ENCODE data around the gene FAM222B. TPM values are rescaled to one million over a fixed set of nuclear protein-coding genes. Genes with fewer than 3 reads are reported as not detected.

FAM222B gene
- total and polyA plus RNA-seq, 9 of the 15 experiments (the other 6 are each of a cell fraction or from before 2014, with no cell fraction given): 4.0 to 34.6 (median 7.5) TPM

- TF ChIP-seq, protein P1, sequence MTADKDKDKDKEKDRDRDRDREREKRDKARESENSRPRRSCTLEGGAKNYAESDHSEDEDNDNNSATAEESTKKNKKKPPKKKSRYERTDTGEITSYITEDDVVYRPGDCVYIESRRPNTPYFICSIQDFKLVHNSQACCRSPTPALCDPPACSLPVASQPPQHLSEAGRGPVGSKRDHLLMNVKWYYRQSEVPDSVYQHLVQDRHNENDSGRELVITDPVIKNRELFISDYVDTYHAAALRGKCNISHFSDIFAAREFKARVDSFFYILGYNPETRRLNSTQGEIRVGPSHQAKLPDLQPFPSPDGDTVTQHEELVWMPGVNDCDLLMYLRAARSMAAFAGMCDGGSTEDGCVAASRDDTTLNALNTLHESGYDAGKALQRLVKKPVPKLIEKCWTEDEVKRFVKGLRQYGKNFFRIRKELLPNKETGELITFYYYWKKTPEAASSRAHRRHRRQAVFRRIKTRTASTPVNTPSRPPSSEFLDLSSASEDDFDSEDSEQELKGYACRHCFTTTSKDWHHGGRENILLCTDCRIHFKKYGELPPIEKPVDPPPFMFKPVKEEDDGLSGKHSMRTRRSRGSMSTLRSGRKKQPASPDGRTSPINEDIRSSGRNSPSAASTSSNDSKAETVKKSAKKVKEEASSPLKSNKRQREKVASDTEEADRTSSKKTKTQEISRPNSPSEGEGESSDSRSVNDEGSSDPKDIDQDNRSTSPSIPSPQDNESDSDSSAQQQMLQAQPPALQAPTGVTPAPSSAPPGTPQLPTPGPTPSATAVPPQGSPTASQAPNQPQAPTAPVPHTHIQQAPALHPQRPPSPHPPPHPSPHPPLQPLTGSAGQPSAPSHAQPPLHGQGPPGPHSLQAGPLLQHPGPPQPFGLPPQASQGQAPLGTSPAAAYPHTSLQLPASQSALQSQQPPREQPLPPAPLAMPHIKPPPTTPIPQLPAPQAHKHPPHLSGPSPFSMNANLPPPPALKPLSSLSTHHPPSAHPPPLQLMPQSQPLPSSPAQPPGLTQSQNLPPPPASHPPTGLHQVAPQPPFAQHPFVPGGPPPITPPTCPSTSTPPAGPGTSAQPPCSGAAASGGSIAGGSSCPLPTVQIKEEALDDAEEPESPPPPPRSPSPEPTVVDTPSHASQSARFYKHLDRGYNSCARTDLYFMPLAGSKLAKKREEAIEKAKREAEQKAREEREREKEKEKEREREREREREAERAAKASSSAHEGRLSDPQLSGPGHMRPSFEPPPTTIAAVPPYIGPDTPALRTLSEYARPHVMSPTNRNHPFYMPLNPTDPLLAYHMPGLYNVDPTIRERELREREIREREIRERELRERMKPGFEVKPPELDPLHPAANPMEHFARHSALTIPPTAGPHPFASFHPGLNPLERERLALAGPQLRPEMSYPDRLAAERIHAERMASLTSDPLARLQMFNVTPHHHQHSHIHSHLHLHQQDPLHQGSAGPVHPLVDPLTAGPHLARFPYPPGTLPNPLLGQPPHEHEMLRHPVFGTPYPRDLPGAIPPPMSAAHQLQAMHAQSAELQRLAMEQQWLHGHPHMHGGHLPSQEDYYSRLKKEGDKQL (CRISPR knock-in tag; IDR thresholded peaks at IDR 0.05; ENCODE audit: borderline replicate concordance): no peak
- no peak for TF ChIP-seq THAP12 (CRISPR knock-in tag; IDR thresholded peaks at IDR 0.05)
- no peak for TF ChIP-seq ASH1L (IDR thresholded peaks at IDR 0.05; ENCODE audit: borderline replicate concordance, low read depth, partially characterized antibody)
- no peak for TF ChIP-seq EHMT2 (IDR thresholded peaks at IDR 0.05)
- no peak for TF ChIP-seq FOSL1 (tag; conservative IDR thresholded peaks at IDR 0.05)
- no peak for TF ChIP-seq ZSCAN32 (CRISPR knock-in tag; IDR thresholded peaks at IDR 0.05)
- TF ChIP-seq, protein P2, sequence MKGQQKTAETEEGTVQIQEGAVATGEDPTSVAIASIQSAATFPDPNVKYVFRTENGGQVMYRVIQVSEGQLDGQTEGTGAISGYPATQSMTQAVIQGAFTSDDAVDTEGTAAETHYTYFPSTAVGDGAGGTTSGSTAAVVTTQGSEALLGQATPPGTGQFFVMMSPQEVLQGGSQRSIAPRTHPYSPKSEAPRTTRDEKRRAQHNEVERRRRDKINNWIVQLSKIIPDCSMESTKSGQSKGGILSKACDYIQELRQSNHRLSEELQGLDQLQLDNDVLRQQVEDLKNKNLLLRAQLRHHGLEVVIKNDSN (CRISPR knock-in tag; IDR thresholded peaks at IDR 0.05): no peak
- no peak for TF ChIP-seq MAZ (CRISPR knock-in tag; conservative IDR thresholded peaks at IDR 0.05 in 1 of 2, IDR thresholded peaks at IDR 0.05 in 1 of 2)
- TF ChIP-seq CHD4 (IDR thresholded peaks at IDR 0.05; ENCODE audit: insufficient read depth, insufficient replicate concordance, low read depth, low read length, poor library complexity, severe bottlenecking): no peak
- no peak for TF ChIP-seq RBM25 (IDR thresholded peaks at IDR 0.05; ENCODE audit: low read depth, low read length, severe bottlenecking)
- TF ChIP-seq, protein P3, sequence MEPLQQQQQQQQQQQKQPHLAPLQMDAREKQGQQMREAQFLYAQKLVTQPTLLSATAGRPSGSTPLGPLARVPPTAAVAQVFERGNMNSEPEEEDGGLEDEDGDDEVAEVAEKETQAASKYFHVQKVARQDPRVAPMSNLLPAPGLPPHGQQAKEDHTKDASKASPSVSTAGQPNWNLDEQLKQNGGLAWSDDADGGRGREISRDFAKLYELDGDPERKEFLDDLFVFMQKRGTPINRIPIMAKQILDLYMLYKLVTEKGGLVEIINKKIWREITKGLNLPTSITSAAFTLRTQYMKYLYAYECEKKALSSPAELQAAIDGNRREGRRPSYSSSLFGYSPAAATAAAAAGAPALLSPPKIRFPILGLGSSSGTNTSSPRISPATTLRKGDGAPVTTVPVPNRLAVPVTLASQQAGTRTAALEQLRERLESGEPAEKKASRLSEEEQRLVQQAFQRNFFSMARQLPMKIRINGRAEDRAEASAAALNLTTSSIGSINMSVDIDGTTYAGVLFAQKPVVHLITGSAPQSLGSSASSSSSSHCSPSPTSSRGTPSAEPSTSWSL (CRISPR knock-in tag; IDR thresholded peaks at IDR 0.05; ENCODE audit: borderline replicate concordance): no peak
- no peak for TF ChIP-seq NCOA1 (IDR thresholded peaks at IDR 0.05; ENCODE audit: low read depth)
- TF ChIP-seq FIP1L1 (IDR thresholded peaks at IDR 0.05; ENCODE audit: low read depth, low read length, poor library complexity, severe bottlenecking): no peak
- TF ChIP-seq SOX6 (IDR thresholded peaks at IDR 0.05): no peak
- TF ChIP-seq FOXA3 (CRISPR knock-in tag; conservative IDR thresholded peaks at IDR 0.05 in 1 of 2, IDR thresholded peaks at IDR 0.05 in 1 of 2): no peak
- TF ChIP-seq KLF10 (CRISPR knock-in tag; IDR thresholded peaks at IDR 0.05): no peak
- TF ChIP-seq ESRRA (IDR thresholded peaks at IDR 0.05; ENCODE audit: borderline replicate concordance, low read depth): no peak
- TF ChIP-seq CC2D1A (IDR thresholded peaks at IDR 0.05): no peak; the same call in 1 of the 2 replicates
Observed at GRCh38 chr17:28725166-28725659, 117.4 kb downstream of the FAM222B start (continued).

Data from K562 (cell line).